HFF-Myc (cell line): ENCODE data around the gene OPN1MW3.
"Not testable (repeated sequence)": the region's sequence is repeated elsewhere in the genome, so short reads cannot be mapped to it uniquely, and the experiment has no call there.

Source experiments
- DNase-seq: peaks from one replicate; pipeline ENCODE4 v3.0.0-alpha.2; 2011; ENCODE audit warnings: low read depth; ENCODE audit errors: extremely low read depth
- H3K4me3 ChIP-seq: replicated peaks from 2 replicates; pipeline ENCODE4 v1.5.1; 2011; ENCODE audit warnings: low read depth, mild to moderate bottlenecking, control low read depth, low read length
- TF ChIP-seq, protein P1 (sequence below): IDR thresholded peaks from 2 replicates; pipeline ENCODE4 v1.5.1; 2012; ENCODE audit warnings: mild to moderate bottlenecking, low read depth, low read length, control low read depth; ENCODE audit errors: missing control alignments

Gene OPN1MW3

DNA sequence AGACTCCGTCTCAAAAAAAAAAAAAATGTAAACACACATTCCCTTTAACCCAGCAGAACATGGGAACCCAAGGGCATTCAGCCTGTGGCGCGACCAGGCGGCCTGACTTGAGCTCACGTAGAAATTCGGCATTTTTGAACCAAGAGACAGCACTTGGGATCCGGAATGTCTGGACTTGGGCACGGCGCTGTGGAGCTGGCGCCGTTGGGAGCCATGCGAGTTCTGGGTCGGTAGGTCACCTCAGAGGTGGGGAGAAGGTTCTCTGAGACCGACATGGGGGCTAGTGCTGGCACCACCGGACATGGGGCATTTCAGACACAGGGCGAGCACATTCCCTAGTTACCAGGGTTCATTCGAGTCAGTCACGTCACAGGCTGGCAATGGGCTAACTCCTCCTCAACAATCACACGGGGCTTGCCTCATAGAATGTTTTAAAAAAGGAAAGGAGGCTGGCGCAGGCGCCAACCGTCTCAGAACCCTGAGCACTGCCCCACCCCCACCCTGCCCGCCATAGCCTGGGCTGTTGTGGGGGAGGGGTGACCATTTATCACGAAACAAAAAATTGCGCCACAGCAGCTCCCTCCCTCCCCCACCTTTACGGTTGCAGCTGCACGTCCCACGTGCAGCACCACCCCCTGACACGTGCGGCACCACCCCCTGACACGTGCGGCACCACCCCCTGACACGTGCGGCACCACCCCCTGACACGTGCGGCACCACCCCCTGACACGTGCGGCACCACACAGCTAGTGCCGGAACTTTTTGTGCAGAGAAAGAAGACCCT, 37.6 kb downstream of the OPN1MW3 start, which contains the start of gene TEX28:
TSS of gene TEX28 (minus strand) at position 334 of the 784 bp plus-strand sequence. CDS start 3,007 bp downstream, outside the sequence.
- no peak within 1 kb of the TSS for H3K4me3 ChIP-seq
- TF ChIP-seq, protein P1, sequence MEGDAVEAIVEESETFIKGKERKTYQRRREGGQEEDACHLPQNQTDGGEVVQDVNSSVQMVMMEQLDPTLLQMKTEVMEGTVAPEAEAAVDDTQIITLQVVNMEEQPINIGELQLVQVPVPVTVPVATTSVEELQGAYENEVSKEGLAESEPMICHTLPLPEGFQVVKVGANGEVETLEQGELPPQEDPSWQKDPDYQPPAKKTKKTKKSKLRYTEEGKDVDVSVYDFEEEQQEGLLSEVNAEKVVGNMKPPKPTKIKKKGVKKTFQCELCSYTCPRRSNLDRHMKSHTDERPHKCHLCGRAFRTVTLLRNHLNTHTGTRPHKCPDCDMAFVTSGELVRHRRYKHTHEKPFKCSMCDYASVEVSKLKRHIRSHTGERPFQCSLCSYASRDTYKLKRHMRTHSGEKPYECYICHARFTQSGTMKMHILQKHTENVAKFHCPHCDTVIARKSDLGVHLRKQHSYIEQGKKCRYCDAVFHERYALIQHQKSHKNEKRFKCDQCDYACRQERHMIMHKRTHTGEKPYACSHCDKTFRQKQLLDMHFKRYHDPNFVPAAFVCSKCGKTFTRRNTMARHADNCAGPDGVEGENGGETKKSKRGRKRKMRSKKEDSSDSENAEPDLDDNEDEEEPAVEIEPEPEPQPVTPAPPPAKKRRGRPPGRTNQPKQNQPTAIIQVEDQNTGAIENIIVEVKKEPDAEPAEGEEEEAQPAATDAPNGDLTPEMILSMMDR = no peak
- no peak for DNase-seq

DNA sequence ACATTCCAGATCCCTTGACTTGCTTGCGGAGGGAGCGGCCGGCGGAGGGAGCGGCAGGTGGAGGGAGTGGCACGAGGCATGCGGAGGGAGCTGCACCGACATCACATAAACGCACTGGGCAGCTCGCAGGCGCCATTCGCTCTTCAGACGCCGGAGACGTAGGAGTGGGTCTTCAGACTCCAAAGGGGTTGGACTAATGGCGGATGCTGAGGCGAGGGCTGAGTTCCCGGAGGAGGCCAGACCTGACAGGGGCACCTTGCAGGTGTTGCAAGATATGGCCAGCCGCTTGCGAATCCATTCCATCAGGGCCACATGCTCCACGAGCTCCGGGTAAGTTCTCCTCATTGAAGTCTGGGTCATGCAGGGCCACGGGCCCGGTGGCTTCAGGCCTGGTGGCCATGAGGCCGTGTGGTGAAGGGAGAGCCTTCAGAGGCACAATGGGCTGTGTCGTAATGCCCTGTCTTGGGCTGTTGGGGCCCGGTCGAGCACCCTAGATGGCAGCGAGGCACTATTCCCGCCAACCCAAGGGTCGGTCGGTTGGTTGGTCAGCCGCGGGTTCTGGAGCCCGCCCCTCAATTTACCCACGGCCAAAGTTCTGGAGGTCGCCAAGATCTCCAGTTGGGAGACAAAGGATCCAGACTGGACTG, 38.4 kb downstream of the OPN1MW3 start, which contains the start of gene TKTL1:
TSS of gene TKTL1 (plus strand) at position 132 of the 647 bp plus-strand sequence. CDS start at position 197, 65 bp downstream.
- H3K4me3 ChIP-seq = no peak within 1 kb of the TSS
- DNase-seq = no peak
- TF ChIP-seq, protein P1 = no peak

DNA sequence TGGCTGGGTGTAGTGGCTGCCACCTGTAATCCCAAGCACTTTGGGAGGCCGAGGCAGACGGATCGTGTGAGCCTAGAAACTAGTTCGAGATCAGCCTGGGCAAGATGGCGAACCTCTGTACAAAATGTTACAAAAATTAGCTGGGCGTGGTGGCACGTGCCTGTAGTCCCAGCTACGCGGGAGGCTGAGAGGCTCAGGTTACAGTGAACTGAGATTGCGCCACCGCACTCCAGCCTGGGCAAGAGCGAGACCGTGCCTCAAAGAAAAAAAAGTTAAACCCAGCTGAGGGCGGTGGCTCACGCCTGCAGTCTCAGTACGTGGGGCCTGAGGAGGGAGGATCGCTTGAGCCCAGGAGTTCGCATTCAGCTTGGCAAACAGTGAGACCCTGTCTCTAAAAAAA, 39.3 kb downstream of the OPN1MW3 start:
- H3K4me3 ChIP-seq = no peak overlapping the region
- TF ChIP-seq, protein P1 = no peak
- no peak for DNase-seq

DNA sequence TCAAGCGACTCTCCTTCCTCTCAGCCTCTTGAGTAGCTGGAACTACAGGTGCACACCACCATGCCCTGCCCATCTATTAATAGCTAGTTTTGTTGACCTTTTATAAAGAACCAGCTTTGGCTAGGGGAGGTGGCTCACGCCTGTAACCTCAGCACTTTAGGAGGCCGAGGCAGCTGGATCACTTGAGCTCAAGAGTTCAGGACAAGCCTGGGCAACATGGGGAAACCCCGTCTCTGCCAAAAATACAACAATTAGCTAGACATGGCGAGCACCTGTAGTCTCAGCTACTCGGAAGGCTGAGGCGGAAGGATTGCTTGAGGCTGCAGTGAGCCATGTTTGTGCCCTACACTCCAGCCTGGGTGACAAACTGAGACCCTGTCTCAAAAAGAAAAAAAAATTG, 40.9 kb downstream of the OPN1MW3 start:
- TF ChIP-seq, protein P1 = no peak
- no peak for DNase-seq
- H3K4me3 ChIP-seq = no peak overlapping the region

DNA sequence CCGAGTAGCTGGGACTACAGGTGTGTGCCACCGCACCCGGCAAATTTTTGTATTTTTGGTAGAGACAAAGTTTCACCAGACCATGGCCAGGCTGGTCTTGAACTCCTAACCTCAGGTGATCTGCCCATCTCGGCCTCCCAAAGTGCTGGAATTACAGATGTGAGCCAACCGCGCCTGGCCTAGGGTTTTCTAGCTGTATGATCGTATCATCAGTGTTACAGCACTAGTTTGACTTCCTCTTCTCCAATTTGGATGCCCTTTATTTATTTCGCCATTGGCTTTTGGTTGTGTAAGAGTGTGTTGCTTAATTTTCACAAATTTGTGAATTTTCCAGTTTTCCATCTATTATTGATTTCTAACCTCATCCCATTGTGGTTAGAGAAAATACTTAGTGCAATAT, 43.4 kb downstream of the OPN1MW3 start:
- no peak overlapping the region for H3K4me3 ChIP-seq
- DNase-seq = no peak
- TF ChIP-seq, protein P1 = no peak

DNA sequence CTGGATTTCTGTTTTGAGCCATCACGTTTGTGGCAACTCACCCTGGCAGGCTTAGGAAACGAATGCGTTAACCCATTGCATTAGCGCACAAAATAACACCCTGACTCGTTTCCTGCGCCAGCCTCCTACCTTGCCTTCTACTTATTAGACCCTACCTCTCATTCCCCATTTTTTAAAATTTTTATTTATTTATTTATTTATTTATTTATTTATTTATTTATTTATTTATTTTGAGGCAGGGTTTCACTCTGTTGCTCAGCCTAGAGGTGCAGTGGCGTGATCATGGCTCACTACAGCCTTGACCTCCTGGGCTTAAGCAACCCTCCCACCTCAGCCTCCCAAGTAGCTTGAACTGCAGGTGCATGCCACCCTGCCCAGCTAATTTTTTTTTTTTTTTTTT, 45.6 kb downstream of the OPN1MW3 start:
- not testable (repeated sequence) for H3K4me3 ChIP-seq, DNase-seq

DNA sequence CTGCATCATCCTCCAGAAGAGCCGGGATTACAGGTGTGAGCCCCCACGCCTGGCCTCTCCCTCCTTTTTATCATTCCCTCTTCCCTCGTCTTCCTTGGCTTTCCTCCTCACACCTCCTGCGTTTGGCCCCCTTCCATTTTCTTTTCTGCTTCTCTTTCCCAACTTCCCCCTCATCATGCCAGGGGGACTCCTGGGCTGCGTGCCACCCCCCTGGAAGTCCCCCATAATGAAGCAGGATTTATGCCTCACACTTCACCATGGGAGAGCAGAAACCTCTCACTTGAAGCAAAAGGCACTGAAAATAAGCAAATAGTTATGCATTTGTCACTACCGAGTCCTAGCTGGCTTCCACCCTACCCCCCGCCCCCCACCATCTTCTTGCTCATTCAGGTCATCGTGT, 46.1 kb downstream of the OPN1MW3 start:
- TF ChIP-seq, protein P1 = no peak
- DNase-seq = no peak
- H3K4me3 ChIP-seq = no peak overlapping the region
